HepG2 (cell line): ENCODE measurements around the gene MAN1B1. TPM values are rescaled to one million over a fixed set of nuclear protein-coding genes. Genes with fewer than 3 reads are reported as not detected.

Source experiments
- ATAC-seq: fragments of 200-7000 bp; cut with Tn5 transposase; 3 replicates; pipeline ENCODE4 v1.9.1; 2020; ENCODE audit warnings: mild to moderate bottlenecking, moderate library complexity
- BruUV-seq: library from RNA; stranded (reverse); fragments of 400-500 nt; replicated peaks from 2 replicates; lab custom pipeline; 2021; lab: Mats Ljungman, UMichigan
- CTCF ChIA-PET: fragments of 300-600 bp; formaldehyde crosslinking; extraction: SDS; loops from one replicate; lab custom pipeline; 2021; ENCODE audit warnings: low total read pairs, inconsistent platforms, low intra/inter-chr PET ratio; lab: Yijun Ruan, JAX
- POLR2A ChIA-PET: fragments of 350-600 bp; sonication (Branson Sonifier 250); formaldehyde crosslinking; loops from one replicate; lab custom pipeline; 2020; ENCODE audit warnings: antibody characterized with exemption, inconsistent platforms; lab: Yijun Ruan, JAX
- DNase-seq: peaks from one replicate; pipeline ENCODE4 v3.0.0-alpha.2; 2015; ENCODE audit warnings: low spot score
- FAIRE-seq: peaks from 3 replicates; lab custom pipeline; 2011; peaks lifted over from hg19 to GRCh38; lab: Jason Lieb, UNC
- H2AFZ ChIP-seq: one replicate; pipeline ENCODE4 v1.6.1; 2011; ENCODE audit warnings: low read length, inconsistent platforms
- H3K27ac ChIP-seq: fragments of 300-600 bp; 3 replicates; pipeline ENCODE4 v1.8.0; 2011; ENCODE audit warnings: mixed run types, mild to moderate bottlenecking, mixed read lengths, low read length, inconsistent platforms; ENCODE audit not compliant: insufficient read depth; ENCODE audit errors: extremely low read length
- H3K27me3 ChIP-seq, 2 experiments: fragments of 200-600 bp in 1 of 2; 2 replicates in 1 of 2; 3 replicates in 1 of 2; pipeline versions ENCODE4 v1.6.0 to v1.8.0; 2011; ENCODE audit warnings: low read length in 2 of 2, mild to moderate bottlenecking in 2 of 2, moderate library complexity in 2 of 2, inconsistent platforms in 1 of 2; ENCODE audit not compliant: insufficient read depth in 2 of 2, control insufficient read depth in 1 of 2
- H3K36me3 ChIP-seq, 2 experiments: fragments of 200-600 bp in 1 of 2; replicated peaks in 1 of 2; 2 replicates in 1 of 2; 3 replicates in 1 of 2; pipeline versions ENCODE4 v1.5.1 to v1.8.0; 2011; ENCODE audit warnings: low read length in 2 of 2, inconsistent platforms in 1 of 2; ENCODE audit not compliant: insufficient read depth in 2 of 2, control insufficient read depth in 1 of 2
- H3K4me1 ChIP-seq: 2 replicates; pipeline ENCODE4 v1.5.1; 2012; ENCODE audit warnings: low read length, inconsistent platforms; ENCODE audit not compliant: insufficient read depth
- H3K4me2 ChIP-seq: 2 replicates; pipeline ENCODE4 v1.6.0; 2011; ENCODE audit warnings: low read depth, low read length, inconsistent platforms
- H3K4me3 ChIP-seq, 3 experiments: fragments of 200-600 bp in 1 of 3; sonication (generic), shearing (Covaris generic) in 1 of 3; replicated peaks in 1 of 3; 2 replicates each; pipeline ENCODE4 v1.5.1; 2011 to 2016; ENCODE audit warnings: low read length in 3 of 3, inconsistent platforms in 2 of 3, low read depth in 2 of 3, mild to moderate bottlenecking in 2 of 3, control low read depth in 1 of 3, mixed read lengths in 1 of 3; ENCODE audit not compliant: insufficient read depth in 1 of 3
- H3K79me2 ChIP-seq: one replicate; pipeline ENCODE4 v1.6.1; 2011; ENCODE audit warnings: low read length, inconsistent platforms; ENCODE audit not compliant: insufficient read depth
- H3K9ac ChIP-seq: 2 replicates; pipeline ENCODE4 v1.6.0; 2011; ENCODE audit warnings: mild to moderate bottlenecking, low read depth, low read length, inconsistent platforms; ENCODE audit not compliant: insufficient read depth
- H3K9me3 ChIP-seq: 2 replicates; pipeline ENCODE4 v1.5.1; 2012; ENCODE audit warnings: mild to moderate bottlenecking, low read length
- H4K20me1 ChIP-seq: 2 replicates; pipeline ENCODE4 v1.6.0; 2011; ENCODE audit warnings: inconsistent platforms, mild to moderate bottlenecking, low read length, moderate library complexity; ENCODE audit not compliant: insufficient read depth
- ARNT2 ChIP-seq: sonication (generic); formaldehyde crosslinking; IDR thresholded peaks from 2 replicates; pipeline ENCODE4 v1.8.0; 2022; ENCODE audit warnings: mild to moderate bottlenecking, low read depth, missing genetic modification reagents, moderate library complexity
- CBX2 ChIP-seq, 2 experiments: fragments of 200-600 bp in 1 of 2; sonication (generic); formaldehyde crosslinking in 1 of 2; IDR thresholded peaks; 2 replicates each; pipeline versions ENCODE4 v1.7.0 to v1.8.1; 2018 to 2022; ENCODE audit warnings: low read depth in 2 of 2, low read length in 1 of 2, mild to moderate bottlenecking in 1 of 2, missing genetic modification reagents in 1 of 2
- DZIP1 ChIP-seq: sonication (generic); formaldehyde crosslinking; IDR thresholded peaks from 2 replicates; pipeline ENCODE4 v1.5.0; 2020; ENCODE audit warnings: mild to moderate bottlenecking, missing genetic modification reagents
- MTA3 ChIP-seq: sonication (generic); formaldehyde crosslinking; IDR thresholded peaks from 2 replicates; pipeline ENCODE4 v1.4.0; 2020; ENCODE audit warnings: missing genetic modification reagents
- NFE2L2 ChIP-seq: fragments of 150-350 bp; IDR thresholded peaks from 2 replicates; pipeline ENCODE4 v1.6.1; 2014; ENCODE audit warnings: low read length
- TBX3 ChIP-seq: fragments of 450-650 bp; IDR thresholded peaks from 2 replicates; pipeline ENCODE4 v1.6.1; 2017; ENCODE audit warnings: antibody characterized with exemption, mild to moderate bottlenecking, inconsistent platforms, borderline replicate concordance
- TERF1 ChIP-seq: sonication (generic); formaldehyde crosslinking; IDR thresholded peaks from 2 replicates; pipeline ENCODE4 v1.8.0; 2022; ENCODE audit warnings: mild to moderate bottlenecking, missing genetic modification reagents, moderate library complexity
- ZBTB34 ChIP-seq: sonication (generic); formaldehyde crosslinking; IDR thresholded peaks from 2 replicates; pipeline ENCODE4 v1.8.0; 2022; ENCODE audit warnings: mild to moderate bottlenecking, missing genetic modification reagents
- ZNF501 ChIP-seq: sonication (generic); formaldehyde crosslinking; IDR thresholded peaks from 2 replicates; pipeline ENCODE4 v1.5.1; 2020; ENCODE audit warnings: mild to moderate bottlenecking, moderate library complexity, missing genetic modification reagents
- ZNF562 ChIP-seq: sonication (generic); formaldehyde crosslinking; IDR thresholded peaks from 2 replicates; pipeline ENCODE4 v1.8.0; 2022; ENCODE audit warnings: missing genetic modification reagents, borderline replicate concordance
- WGBS: methylation state at CpG from one replicate; pipeline ENCODE4 v1.1.6; 2017; ENCODE audit warnings: low lambda C conversion rate; 5-methylcytosine and 5-hydroxymethylcytosine counted together
- in situ Hi-C: cut with HindIII; loops from 2 replicates; pipeline ENCODE4 v1.10.0; 2017; ENCODE audit warnings: low pct_unique_long_range_greater_than_20kb; ENCODE audit not compliant: extremely low pct_ligation_motif_present
- intact Hi-C: fragments of 100-400 bp; cut with micrococcal nuclease; formaldehyde crosslinking; loops from one replicate; pipeline ENCODE4 v1.10.0; 2022; ENCODE audit not compliant: unreplicated experiment
- polyA plus RNA-seq, 8 experiments: library from polyadenylated mRNA; depleted of rRNA in 3 of 8; stranded (reverse) in 7 of 8; unstranded in 1 of 8; fragments of >200 nt; fragmentation: Illumina TruSeq in 4 of 8; extraction: Trizol in 4 of 8; gene quantifications; 2 replicates each; pipeline versions ENCODE4 v1.2.1 to v1.2.3, GENCODE V29; 2011 to 2016; ENCODE audit warnings: low read depth in 4 of 8, missing spikeins in 1 of 8, mixed read lengths in 1 of 8; ENCODE audit not compliant: insufficient read depth in 1 of 8
- total RNA-seq, 5 experiments: library from RNA; depleted of rRNA; stranded (reverse); fragments of >200 nt; fragmentation: Illumina TruSeq; extraction: Trizol; gene quantifications; 2 replicates each; pipeline ENCODE4 v1.2.3, GENCODE V29; 2016; ENCODE audit warnings: low read depth in 1 of 5
- TF ChIP-seq, protein P1 (sequence below): sonication (generic); formaldehyde crosslinking; IDR thresholded peaks from 2 replicates; pipeline ENCODE4 v1.4.0; 2020; ENCODE audit warnings: mild to moderate bottlenecking, missing genetic modification reagents
- TF ChIP-seq, protein P2 (sequence below): sonication (generic); formaldehyde crosslinking; IDR thresholded peaks from 2 replicates; pipeline ENCODE4 v1.4.0; 2020; ENCODE audit warnings: mild to moderate bottlenecking, missing genetic modification reagents
- TF ChIP-seq, protein P3 (sequence below): sonication (generic); formaldehyde crosslinking; IDR thresholded peaks from 2 replicates; pipeline ENCODE4 v1.8.1; 2022; ENCODE audit warnings: low read depth, mild to moderate bottlenecking, missing genetic modification reagents

MAN1B1 gene
- total and polyA plus RNA-seq, 2 of the 13 experiments (the other 11 are each of a cell fraction or from before 2014, with no cell fraction given), result 48.9 to 59.5 TPM

GRCh38 chr9:137046088-137046787, 40.5 kb upstream of the MAN1B1 start, which contains the start of gene NPDC1:
Gene NPDC1, minus strand, starts transcription at chr9:137046177. Its CDS starts 188 bp downstream, at chr9:137045989.
- ATAC-seq (peak; percentile 76), FAIRE-seq (peak; percentile 80), DNase-seq (peak; percentile 71)
- peaks cover 3% of the 10 kb centered on the region; the same call in 1 of the 2 replicates for H4K20me1 ChIP-seq
- H3K9me3 ChIP-seq, result no peaks in the 10 kb centered on the region
- peaks cover 25% of the 10 kb centered on the region for H3K4me1 ChIP-seq
- H3K4me3 ChIP-seq, result peak within 1 kb of the TSS; percentile 57 to 77 (median 58); a peak in 5 of 6 replicates
- in situ Hi-C loops (loop anchor here (10.0 kb wide), 1 partner anchor 271 kb away; no protein-coding TSS in a partner anchor), intact Hi-C loops (loop anchor here (1.0 kb wide), 1 partner anchor 21 kb away; no protein-coding TSS in a partner anchor)
- H3K36me3 ChIP-seq, result no peaks in the 10 kb centered on the region
- ChIA-PET POLR2A (interaction anchor here (0.7 to 1.1 kb wide), 7 partner anchors 10 to 40 kb away, joined by 3 to 9 read pairs (median 5); partner anchors contain the start of genes MAN1B1, SAPCD2 and UAP1L1), CTCF (interaction anchor here (0.6 to 2.8 kb wide), 3 partner anchors 18 to 231 kb away, joined by 3 to 25 read pairs (median 16); partner anchors contain the start of gene TOR4A)
- peaks cover 3 to 27% of the 10 kb centered on the region in 2 experiments; a peak in 4 of 5 replicates for H3K27me3 ChIP-seq
- no peaks in the 10 kb centered on the region for H3K79me2 ChIP-seq
- WGBS, result 1% methylated on average over 18 of the region's 57 CpGs
- no peak within 1 kb of the TSS for H3K27ac ChIP-seq
- peak within 1 kb of the TSS; percentile 84 for H3K4me2 ChIP-seq
- no TSS peak for BruUV-seq
- H3K9ac ChIP-seq, result no peak within 1 kb of the TSS
- no peak within 1 kb of the TSS for H2AFZ ChIP-seq
- TF ChIP-seq ZNF501 (CRISPR knock-in tag), result peak; percentile 80
- no peak for TF ChIP-seq NFE2L2
- TF ChIP-seq MTA3, result no peak
- TF ChIP-seq, protein P1, sequence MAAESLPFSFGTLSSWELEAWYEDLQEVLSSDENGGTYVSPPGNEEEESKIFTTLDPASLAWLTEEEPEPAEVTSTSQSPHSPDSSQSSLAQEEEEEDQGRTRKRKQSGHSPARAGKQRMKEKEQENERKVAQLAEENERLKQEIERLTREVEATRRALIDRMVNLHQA (CRISPR knock-in tag), result no peak
- no peak for TF ChIP-seq TBX3
- TF ChIP-seq TERF1 (CRISPR knock-in tag), result no peak
- no peak for TF ChIP-seq ZNF562 (CRISPR knock-in tag)
- TF ChIP-seq DZIP1 (CRISPR knock-in tag), result no peak; the same call in 1 of the 2 replicates
- no peak for TF ChIP-seq CBX2 (IDR thresholded peaks at IDR 0.05; ENCODE audit: low read depth, low read length)
- TF ChIP-seq CBX2 (CRISPR knock-in tag; IDR thresholded peaks at IDR 0.05; ENCODE audit: low read depth), result no peak
- TF ChIP-seq, protein P2, sequence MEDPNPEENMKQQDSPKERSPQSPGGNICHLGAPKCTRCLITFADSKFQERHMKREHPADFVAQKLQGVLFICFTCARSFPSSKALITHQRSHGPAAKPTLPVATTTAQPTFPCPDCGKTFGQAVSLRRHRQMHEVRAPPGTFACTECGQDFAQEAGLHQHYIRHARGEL (CRISPR knock-in tag), result no peak
- TF ChIP-seq, protein P3, sequence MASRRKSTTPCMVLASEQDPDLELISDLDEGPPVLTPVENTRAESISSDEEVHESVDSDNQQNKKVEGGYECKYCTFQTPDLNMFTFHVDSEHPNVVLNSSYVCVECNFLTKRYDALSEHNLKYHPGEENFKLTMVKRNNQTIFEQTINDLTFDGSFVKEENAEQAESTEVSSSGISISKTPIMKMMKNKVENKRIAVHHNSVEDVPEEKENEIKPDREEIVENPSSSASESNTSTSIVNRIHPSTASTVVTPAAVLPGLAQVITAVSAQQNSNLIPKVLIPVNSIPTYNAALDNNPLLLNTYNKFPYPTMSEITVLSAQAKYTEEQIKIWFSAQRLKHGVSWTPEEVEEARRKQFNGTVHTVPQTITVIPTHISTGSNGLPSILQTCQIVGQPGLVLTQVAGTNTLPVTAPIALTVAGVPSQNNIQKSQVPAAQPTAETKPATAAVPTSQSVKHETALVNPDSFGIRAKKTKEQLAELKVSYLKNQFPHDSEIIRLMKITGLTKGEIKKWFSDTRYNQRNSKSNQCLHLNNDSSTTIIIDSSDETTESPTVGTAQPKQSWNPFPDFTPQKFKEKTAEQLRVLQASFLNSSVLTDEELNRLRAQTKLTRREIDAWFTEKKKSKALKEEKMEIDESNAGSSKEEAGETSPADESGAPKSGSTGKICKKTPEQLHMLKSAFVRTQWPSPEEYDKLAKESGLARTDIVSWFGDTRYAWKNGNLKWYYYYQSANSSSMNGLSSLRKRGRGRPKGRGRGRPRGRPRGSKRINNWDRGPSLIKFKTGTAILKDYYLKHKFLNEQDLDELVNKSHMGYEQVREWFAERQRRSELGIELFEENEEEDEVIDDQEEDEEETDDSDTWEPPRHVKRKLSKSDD (CRISPR knock-in tag), result no peak
- TF ChIP-seq ARNT2 (CRISPR knock-in tag), result peak; percentile 69; the same call in 1 of the 2 replicates
- TF ChIP-seq ZBTB34, result no peak
